H1 (cell line): ENCODE results near the gene KSR2. TPM values are rescaled to one million over a fixed set of nuclear protein-coding genes. Genes with fewer than 3 reads are reported as not detected.

Source experiments
- CTCF ChIA-PET: fragments of 300-600 bp; sonication (Branson Sonifier 250); formaldehyde crosslinking; loops from one replicate; lab custom pipeline; 2021; ENCODE audit not compliant: partially characterized antibody; lab: Charles Lee
- POLR2A ChIA-PET: fragments of 300-600 bp; sonication (Branson Sonifier 250); formaldehyde crosslinking; loops from one replicate; lab custom pipeline; 2021; ENCODE audit warnings: inconsistent platforms; ENCODE audit not compliant: partially characterized antibody; lab: Charles Lee
- DNase-seq, 2 experiments: peaks; one replicate each; pipeline versions ENCODE4 v3.0.0 to v3.0.0-alpha.2; 2010 to 2022; ENCODE audit warnings: low spot score in 2 of 2, low read depth in 1 of 2, mixed read lengths in 1 of 2
- FAIRE-seq: peaks from 2 replicates; lab custom pipeline; 2011; peaks lifted over from hg19 to GRCh38; lab: Jason Lieb, UNC
- H2AFZ ChIP-seq: 2 replicates; pipeline ENCODE4 v1.8.1; 2012; ENCODE audit warnings: low read length, inconsistent platforms
- H2AK5ac ChIP-seq: 2 replicates; pipeline ENCODE4 v1.6.1; 2013; ENCODE audit warnings: low read depth, low read length
- H2BK120ac ChIP-seq: replicated peaks from 2 replicates; pipeline ENCODE3; 2013; ENCODE audit warnings: low read depth, low read length, inconsistent platforms
- H2BK12ac ChIP-seq: 2 replicates; pipeline ENCODE4 v1.6.1; 2013; ENCODE audit warnings: low read depth, low read length
- H2BK15ac ChIP-seq: 2 replicates; pipeline ENCODE4 v1.6.1; 2013; ENCODE audit warnings: low read length
- H2BK20ac ChIP-seq: 2 replicates; pipeline ENCODE4 v1.6.1; 2013; ENCODE audit warnings: low read length
- H2BK5ac ChIP-seq: 2 replicates; pipeline ENCODE4 v1.6.1; 2013; ENCODE audit warnings: low read depth, low read length
- H3K14ac ChIP-seq: 2 replicates; pipeline ENCODE4 v1.6.1; 2013; ENCODE audit warnings: inconsistent platforms; ENCODE audit not compliant: insufficient read length
- H3K18ac ChIP-seq: 2 replicates; pipeline ENCODE4 v1.6.1; 2013; ENCODE audit warnings: low read length; ENCODE audit errors: extremely low read depth
- H3K23ac ChIP-seq: 2 replicates; pipeline ENCODE4 v1.6.1; 2013; ENCODE audit warnings: inconsistent platforms; ENCODE audit not compliant: insufficient read length
- H3K23me2 ChIP-seq: 2 replicates; pipeline ENCODE4 v1.6.1; 2013; ENCODE audit warnings: low read depth, low read length
- H3K27ac ChIP-seq: 2 replicates; pipeline ENCODE4 v1.6.1; 2011; ENCODE audit warnings: low read depth, low read length, inconsistent platforms
- H3K27me3 ChIP-seq, 4 experiments: replicated peaks in 1 of 4; 1 replicate in 1 of 4; 2 replicates in 3 of 4; pipeline versions ENCODE4 v1.6.1 to v1.8.1; 2011 to 2013; ENCODE audit warnings: low read length in 3 of 4, mild to moderate bottlenecking in 3 of 4, inconsistent platforms in 2 of 4, mixed read lengths in 2 of 4, moderate library complexity in 1 of 4; ENCODE audit not compliant: control insufficient read depth in 3 of 4, insufficient read depth in 3 of 4; ENCODE audit errors: extremely low read depth in 1 of 4
- H3K36me3 ChIP-seq, 4 experiments: 2 replicates each; pipeline versions ENCODE4 v1.6.1 to v1.8.1; 2011 to 2013; ENCODE audit warnings: mild to moderate bottlenecking in 4 of 4, low read length in 3 of 4, moderate library complexity in 2 of 4, control low read depth in 1 of 4, inconsistent platforms in 1 of 4; ENCODE audit not compliant: insufficient read depth in 4 of 4, control insufficient read depth in 2 of 4
- H3K4ac ChIP-seq: replicated peaks from 2 replicates; pipeline ENCODE3; 2013; ENCODE audit warnings: low read length, low read depth, mixed read lengths, inconsistent platforms; ENCODE audit not compliant: insufficient read length
- H3K4me1 ChIP-seq, 4 experiments: replicated peaks in 1 of 4; 1 replicate in 1 of 4; 2 replicates in 3 of 4; pipeline versions ENCODE4 v1.6.1 to v1.8.1; 2011 to 2013; ENCODE audit warnings: low read length in 3 of 4, inconsistent platforms in 2 of 4, mixed read lengths in 1 of 4; ENCODE audit not compliant: insufficient read depth in 4 of 4, control insufficient read depth in 3 of 4
- H3K4me2 ChIP-seq, 2 experiments: 2 replicates each; pipeline versions ENCODE4 v1.6.1 to v1.8.1; 2011 to 2013; ENCODE audit warnings: low read depth in 2 of 2, low read length in 2 of 2, control low read depth in 1 of 2, inconsistent platforms in 1 of 2, mild to moderate bottlenecking in 1 of 2; ENCODE audit not compliant: insufficient read depth in 1 of 2
- H3K4me3 ChIP-seq, 4 experiments: fragments of 200-600, 300-600 bp in 1 of 4; sonication (generic), shearing (Covaris generic), sonication (Bioruptor Twin) in 1 of 4; 2 replicates each; pipeline versions ENCODE4 v1.5.1 to v1.8.1; 2011 to 2016; ENCODE audit warnings: low read length in 4 of 4, low read depth in 3 of 4, control low read depth in 2 of 4, inconsistent platforms in 2 of 4, mild to moderate bottlenecking in 2 of 4, mixed read lengths in 1 of 4, moderate library complexity in 1 of 4; ENCODE audit not compliant: insufficient read depth in 2 of 4; ENCODE audit errors: extremely low read depth in 1 of 4
- H3K56ac ChIP-seq: replicated peaks from 2 replicates; pipeline ENCODE3; 2013; ENCODE audit warnings: low read depth, mild to moderate bottlenecking, mixed read lengths, low read length, inconsistent platforms; ENCODE audit not compliant: insufficient read length
- H3K79me1 ChIP-seq: 2 replicates; pipeline ENCODE4 v1.6.1; 2013; ENCODE audit warnings: low read depth, low read length, control low read depth
- H3K79me2 ChIP-seq, 2 experiments: 2 replicates each; pipeline versions ENCODE4 v1.6.1 to v1.8.1; 2012 to 2013; ENCODE audit warnings: low read length in 2 of 2, mild to moderate bottlenecking in 2 of 2, inconsistent platforms in 1 of 2; ENCODE audit not compliant: insufficient read depth in 2 of 2, control insufficient read depth in 1 of 2
- H3K9ac ChIP-seq, 4 experiments: replicated peaks in 1 of 4; 1 replicate in 1 of 4; 2 replicates in 3 of 4; pipeline versions ENCODE4 v1.6.1 to v1.8.1; 2011 to 2013; ENCODE audit warnings: low read depth in 3 of 4, low read length in 3 of 4, control low read depth in 2 of 4, mild to moderate bottlenecking in 2 of 4, moderate library complexity in 2 of 4, inconsistent platforms in 1 of 4; ENCODE audit errors: extremely low read depth in 1 of 4
- H3K9me3 ChIP-seq, 2 experiments: 2 replicates each; pipeline versions ENCODE4 v1.6.1 to v1.8.1; 2012 to 2013; ENCODE audit warnings: mild to moderate bottlenecking in 2 of 2, moderate library complexity in 2 of 2, control low read depth in 1 of 2, inconsistent platforms in 1 of 2, low read depth in 1 of 2, low read length in 1 of 2, mixed read lengths in 1 of 2; ENCODE audit not compliant: insufficient read depth in 2 of 2
- H4K20me1 ChIP-seq, 2 experiments: replicated peaks in 1 of 2; 2 replicates each; pipeline versions ENCODE3 to v1.8.1; 2011 to 2013; ENCODE audit warnings: inconsistent platforms in 2 of 2, low read length in 2 of 2, mild to moderate bottlenecking in 1 of 2; ENCODE audit not compliant: insufficient read depth in 2 of 2, control insufficient read depth in 1 of 2
- H4K5ac ChIP-seq: 2 replicates; pipeline ENCODE4 v1.6.1; 2013; ENCODE audit warnings: low read length, low read depth, mixed read lengths, inconsistent platforms; ENCODE audit not compliant: insufficient read length
- H4K8ac ChIP-seq: 2 replicates; pipeline ENCODE4 v1.8.0; 2013; ENCODE audit warnings: mild to moderate bottlenecking, moderate library complexity, low read length, inconsistent platforms; ENCODE audit not compliant: insufficient read depth; ENCODE audit errors: extremely low read depth
- H4K91ac ChIP-seq: replicated peaks from 2 replicates; pipeline ENCODE3; 2013; ENCODE audit warnings: low read length, mixed read lengths, inconsistent platforms; ENCODE audit not compliant: insufficient read length
- BRCA1 ChIP-seq: IDR thresholded peaks from 2 replicates; pipeline ENCODE4 v1.6.1; 2012; ENCODE audit warnings: low read depth, low read length, improper control_type of control experiment
- CBX5 ChIP-seq: fragments of 300-800, 300-1000 bp; sonication (generic); IDR thresholded peaks from 2 replicates; pipeline ENCODE4 v1.7.1; 2016; ENCODE audit warnings: antibody characterized with exemption, low read length, low read depth
- CEBPB ChIP-seq: IDR thresholded peaks from 2 replicates; pipeline ENCODE4 v1.6.1; 2012; ENCODE audit warnings: low read depth, low read length
- CHD2 ChIP-seq: IDR thresholded peaks from 2 replicates; pipeline ENCODE4 v1.6.1; 2012; ENCODE audit warnings: low read length, improper control_type of control experiment
- CREB1 ChIP-seq: IDR thresholded peaks from 2 replicates; pipeline ENCODE4 v1.6.1; 2012; ENCODE audit warnings: inconsistent platforms
- CTBP2 ChIP-seq: IDR thresholded peaks from 2 replicates; pipeline ENCODE4 v1.7.0; 2011; ENCODE audit warnings: borderline replicate concordance, mild to moderate bottlenecking, moderate library complexity, mixed read lengths, low read length; ENCODE audit not compliant: insufficient read depth, insufficient read length
- EP300 ChIP-seq, 2 experiments: IDR thresholded peaks; 1 replicate in 1 of 2; 2 replicates in 1 of 2; pipeline ENCODE4 v1.6.1; 2011 to 2012; ENCODE audit warnings: low read depth in 2 of 2, low read length in 2 of 2, mild to moderate bottlenecking in 2 of 2, borderline replicate concordance in 1 of 2, inconsistent platforms in 1 of 2, moderate library complexity in 1 of 2
- FOSL1 ChIP-seq: IDR thresholded peaks from 2 replicates; pipeline ENCODE4 v1.6.1; 2011; ENCODE audit warnings: mild to moderate bottlenecking, low read depth, low read length, moderate library complexity; ENCODE audit not compliant: insufficient read depth
- YY1 ChIP-seq: IDR thresholded peaks from 2 replicates; pipeline ENCODE4 v1.6.1; 2011; ENCODE audit warnings: low read depth, mild to moderate bottlenecking, low read length
- whole genome bisulfite sequencing, 2 experiments: shearing (Covaris generic) in 1 of 2; methylation state at CpG; one replicate each; pipeline versions ENCODE4 v1.1.6 to v1.1.7; 2013 to 2015; ENCODE audit warnings: low lambda C conversion rate in 2 of 2, mixed read lengths in 2 of 2, inconsistent platforms in 1 of 2, low coverage in 1 of 2, missing lambda C conversion rate in 1 of 2; ENCODE audit not compliant: insufficient replicate concordance in 2 of 2, insufficient coverage in 1 of 2, insufficient read length in 1 of 2; ENCODE audit errors: extremely low coverage in 1 of 2, missing lambda C conversion rate in 1 of 2; 5-methylcytosine and 5-hydroxymethylcytosine counted together
- polyA plus RNA-seq, 7 experiments: library from polyadenylated mRNA; depleted of rRNA in 3 of 7; stranded (reverse) in 5 of 7; unstranded in 2 of 7; fragments of >200 nt in 5 of 7; fragments of 200-250 nt in 2 of 7; gene quantifications; 1 replicate in 5 of 7; 2 replicates in 1 of 7; 4 replicates in 1 of 7; pipeline versions ENCODE4 v1.2.1 to v1.2.3, GENCODE V29; 2011 to 2013; ENCODE audit warnings: missing spikeins in 2 of 7, mixed read lengths in 2 of 7
- total RNA-seq: library from RNA; stranded (reverse); fragmentation: NEBNext Ultra II Directional; extraction: Animal tissue kit (Norgen Biotek cat#: 25700); gene quantifications from 2 replicates; pipeline ENCODE4 v1.2.1, GENCODE V29; 2021

The KSR2 gene
- total and polyA plus RNA-seq, 2 of the 8 experiments (the other 6 are each of a cell fraction or from before 2014, with no cell fraction given): 0.74 to 2.2 TPM

- peaks cover 5 to 14% of the 10 kb centered on the region in 2 experiments; a peak in 3 of 4 replicates for H3K9me3 ChIP-seq
- no peak overlapping the region for H4K91ac ChIP-seq
- H4K5ac ChIP-seq: no peak overlapping the region
- FAIRE-seq (no peak), DNase-seq (no peak)
- no peak overlapping the region for H2BK15ac ChIP-seq
- H2BK5ac ChIP-seq: no peak overlapping the region
- no peaks in the 10 kb centered on the region for H3K23me2 ChIP-seq
- H3K27ac ChIP-seq: no peak overlapping the region
- H3K36me3 ChIP-seq: no peaks in the 10 kb centered on the region
- no peak overlapping the region for H3K9ac ChIP-seq
- no peak overlapping the region for H3K4me2 ChIP-seq
- no peaks in the 10 kb centered on the region for H3K79me1 ChIP-seq
- no peak overlapping the region for H3K23ac ChIP-seq
- H3K79me2 ChIP-seq: no peaks in the 10 kb centered on the region
- no peak overlapping the region for H3K56ac ChIP-seq
- H2AFZ ChIP-seq: no peak overlapping the region
- H4K8ac ChIP-seq: no peak overlapping the region
- CTCF ChIA-PET: interaction anchor here (1.1 to 2.7 kb wide), 3 partner anchors 10 to 346 kb away, joined by 4 to 17 read pairs (median 6); no protein-coding TSS in a partner anchor
- no peak overlapping the region for H2BK120ac ChIP-seq
- H2BK12ac ChIP-seq: no peak overlapping the region
- H4K20me1 ChIP-seq: no peaks in the 10 kb centered on the region
- H3K18ac ChIP-seq: no peak overlapping the region
- no peaks in the 10 kb centered on the region for H3K27me3 ChIP-seq
- WGBS, 2 experiments: 94% methylated on average over 2 of the region's 2 CpGs; no CpG with 5 or more reads in 1 of the 2 experiments
- POLR2A ChIA-PET: no interaction called here
- H3K4me3 ChIP-seq: no peak overlapping the region
- H3K4ac ChIP-seq: no peak overlapping the region
- H2AK5ac ChIP-seq: no peak overlapping the region
- H3K14ac ChIP-seq: no peak overlapping the region
- H2BK20ac ChIP-seq: no peak overlapping the region
- H3K4me1 ChIP-seq: no peaks in the 10 kb centered on the region
- no peak for TF ChIP-seq FOSL1
- TF ChIP-seq CTBP2: no peak
- TF ChIP-seq CBX5: no peak
- no peak for TF ChIP-seq YY1
- TF ChIP-seq EP300 (IDR thresholded peaks at IDR 0.05; ENCODE audit: borderline replicate concordance in 1 of 2, low read depth in 2 of 2, low read length in 2 of 2): no peak
- TF ChIP-seq BRCA1: no peak
- no peak for TF ChIP-seq CREB1
- TF ChIP-seq CHD2: no peak
- TF ChIP-seq CEBPB: no peak
These were observed 141.1 kb downstream of the KSR2 start for GRCh38 chr12:117827660-117828059.
